GM21528 (cell line): ENCODE data around the gene EFCAB14.
"Not testable (repeated sequence)": the region's sequence is repeated elsewhere in the genome, so short reads cannot be mapped to it uniquely, and the experiment has no call there.

Experiments used
- ATAC-seq: cut with Tn5 transposase; IDR thresholded peaks from one replicate; pipeline ENCODE4 v1.9.1; 2021; ENCODE audit warnings: mild to moderate bottlenecking, moderate library complexity; ENCODE audit not compliant: unreplicated experiment, low FRiP score

Gene EFCAB14, protein sequence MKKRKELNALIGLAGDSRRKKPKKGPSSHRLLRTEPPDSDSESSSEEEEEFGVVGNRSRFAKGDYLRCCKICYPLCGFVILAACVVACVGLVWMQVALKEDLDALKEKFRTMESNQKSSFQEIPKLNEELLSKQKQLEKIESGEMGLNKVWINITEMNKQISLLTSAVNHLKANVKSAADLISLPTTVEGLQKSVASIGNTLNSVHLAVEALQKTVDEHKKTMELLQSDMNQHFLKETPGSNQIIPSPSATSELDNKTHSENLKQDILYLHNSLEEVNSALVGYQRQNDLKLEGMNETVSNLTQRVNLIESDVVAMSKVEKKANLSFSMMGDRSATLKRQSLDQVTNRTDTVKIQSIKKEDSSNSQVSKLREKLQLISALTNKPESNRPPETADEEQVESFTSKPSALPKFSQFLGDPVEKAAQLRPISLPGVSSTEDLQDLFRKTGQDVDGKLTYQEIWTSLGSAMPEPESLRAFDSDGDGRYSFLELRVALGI

DNA sequence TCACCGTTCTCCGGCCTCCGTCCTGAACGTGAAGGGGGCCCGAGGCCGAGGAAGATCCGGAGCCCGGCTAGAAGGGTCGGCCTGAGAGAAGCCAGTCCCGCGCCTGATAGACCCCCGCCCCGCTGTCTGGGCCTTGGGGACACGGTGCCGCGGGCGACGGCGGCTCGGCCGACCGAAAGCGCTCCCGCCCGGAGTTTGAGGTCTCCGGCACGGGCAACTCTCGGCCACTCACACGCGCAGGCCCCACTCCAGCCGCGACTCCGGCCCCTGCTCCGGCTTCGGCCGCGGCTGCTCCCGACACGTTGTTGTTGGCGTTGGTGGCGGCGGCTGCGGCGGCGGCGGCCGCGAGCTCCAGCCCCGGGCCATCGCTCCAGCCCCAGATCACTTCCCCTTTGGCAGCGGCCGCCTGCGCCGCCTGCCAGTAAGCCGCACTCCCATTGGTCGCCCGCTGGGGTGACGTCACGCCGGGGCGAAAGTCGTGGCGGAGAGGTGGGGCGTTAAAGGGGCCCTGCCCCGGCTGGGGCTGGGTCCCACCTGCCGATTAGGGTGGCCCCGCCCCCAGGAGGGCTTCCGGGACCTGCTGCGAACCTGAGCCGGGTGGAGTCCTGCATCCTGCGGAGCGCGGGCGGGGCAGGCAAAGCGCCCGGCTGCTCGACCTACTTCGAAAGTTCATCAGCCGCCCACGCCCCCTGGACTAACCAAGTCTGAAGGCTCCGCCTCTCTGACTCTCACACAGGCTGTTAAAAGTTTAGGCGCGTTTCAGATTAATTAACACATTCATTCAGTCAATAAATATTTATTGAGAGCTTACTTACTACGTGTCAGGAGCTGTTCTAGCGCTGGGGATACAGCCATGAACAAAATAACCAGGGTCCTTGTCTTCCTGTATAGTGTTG is at the start of gene EFCAB14:
EFCAB14 (minus strand) TSS at position 388 of the 896 bp plus-strand sequence. CDS start 1,027 bp downstream, outside the sequence.
- peak; percentile 97 for ATAC-seq

DNA sequence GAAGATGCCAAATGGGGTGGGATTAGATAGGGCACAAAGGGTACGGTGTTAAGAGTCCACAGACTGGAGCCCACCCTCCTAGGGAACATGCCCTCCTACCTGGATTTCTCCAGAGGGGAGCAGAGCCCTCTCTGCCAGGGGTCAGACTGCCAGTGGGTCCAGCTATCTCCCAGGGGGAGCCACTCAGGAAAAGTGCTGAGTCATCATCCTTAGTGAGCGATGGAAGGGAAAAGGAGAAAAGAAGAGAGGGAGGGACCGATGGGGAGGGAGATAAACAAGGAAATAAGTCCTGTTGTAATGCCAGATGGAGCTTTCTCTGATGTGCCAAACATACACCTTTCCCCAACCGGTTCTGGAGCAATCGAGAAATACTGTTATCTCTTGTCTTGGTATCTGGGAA is 49.5 kb upstream of the EFCAB14 start:
- no peak for ATAC-seq

DNA sequence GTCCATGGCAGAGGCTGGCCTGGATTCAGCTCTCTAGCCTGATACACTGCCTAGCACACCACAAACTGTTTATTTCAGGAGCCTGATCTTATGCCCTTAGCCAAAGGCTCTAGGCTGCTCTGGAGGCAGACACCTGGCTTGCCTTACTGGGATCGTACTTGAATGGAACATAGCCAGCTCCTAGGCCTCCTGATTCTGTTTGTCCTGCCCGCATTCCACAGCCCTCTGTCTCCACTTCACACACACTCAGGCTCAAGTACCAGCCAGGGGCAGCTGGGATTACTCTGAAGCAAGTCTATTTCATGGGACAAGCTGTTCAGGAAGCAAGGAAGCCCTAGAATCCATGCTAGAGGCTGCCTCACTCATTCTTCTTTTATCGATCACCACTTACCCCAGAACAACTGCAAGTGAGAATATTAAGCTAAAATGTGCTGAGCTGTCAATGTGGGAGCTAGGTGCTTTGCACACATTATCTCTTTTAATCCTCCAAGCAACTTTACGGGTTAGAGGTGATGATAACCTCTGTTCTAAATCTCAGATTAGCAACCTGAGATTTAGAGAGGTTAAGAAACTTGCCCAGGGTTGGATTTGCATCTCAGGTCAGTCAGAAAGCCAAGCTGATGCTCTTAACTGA is 48.9 kb upstream of the EFCAB14 start:
- no peak for ATAC-seq

DNA sequence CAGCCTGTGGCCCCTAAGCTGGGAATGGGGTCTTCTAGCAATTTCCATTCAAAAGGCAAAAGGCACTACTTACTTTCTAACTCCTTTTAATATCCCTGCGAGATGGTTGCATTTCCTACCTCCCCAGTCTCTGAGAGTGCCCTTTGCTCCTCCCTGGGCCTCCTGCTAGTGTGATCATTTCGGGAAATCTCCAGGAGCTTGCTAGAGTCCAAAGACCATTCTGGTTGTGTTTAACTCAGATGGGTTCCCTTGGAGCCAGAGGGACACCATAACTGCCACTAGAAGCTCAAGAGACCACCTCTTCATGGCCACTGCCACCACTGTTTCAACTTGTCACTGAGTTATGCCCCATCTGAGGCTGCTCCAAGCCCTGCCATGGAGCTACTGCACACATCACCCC is 45.5 kb upstream of the EFCAB14 start:
- ATAC-seq = no peak

DNA sequence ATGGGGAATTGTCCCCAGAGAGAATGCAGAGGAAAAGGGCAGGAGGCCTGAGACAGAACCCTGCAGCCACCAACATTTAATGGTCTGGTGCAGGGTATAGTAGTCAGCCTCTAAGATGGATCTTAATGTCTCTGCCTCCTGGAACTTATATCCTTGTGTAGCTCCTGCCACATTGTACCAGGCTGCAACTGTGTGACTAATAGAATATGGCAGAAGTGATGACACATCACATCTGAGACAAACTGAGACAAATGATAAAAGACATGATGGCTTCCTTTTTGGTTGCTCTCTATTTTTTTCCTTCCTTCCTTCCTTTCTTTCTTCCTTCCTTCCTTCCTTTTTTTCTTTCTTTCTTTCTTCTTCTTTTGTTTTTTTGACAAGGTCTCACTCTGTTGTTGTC is 42.8 kb upstream of the EFCAB14 start:
- no peak for ATAC-seq

DNA sequence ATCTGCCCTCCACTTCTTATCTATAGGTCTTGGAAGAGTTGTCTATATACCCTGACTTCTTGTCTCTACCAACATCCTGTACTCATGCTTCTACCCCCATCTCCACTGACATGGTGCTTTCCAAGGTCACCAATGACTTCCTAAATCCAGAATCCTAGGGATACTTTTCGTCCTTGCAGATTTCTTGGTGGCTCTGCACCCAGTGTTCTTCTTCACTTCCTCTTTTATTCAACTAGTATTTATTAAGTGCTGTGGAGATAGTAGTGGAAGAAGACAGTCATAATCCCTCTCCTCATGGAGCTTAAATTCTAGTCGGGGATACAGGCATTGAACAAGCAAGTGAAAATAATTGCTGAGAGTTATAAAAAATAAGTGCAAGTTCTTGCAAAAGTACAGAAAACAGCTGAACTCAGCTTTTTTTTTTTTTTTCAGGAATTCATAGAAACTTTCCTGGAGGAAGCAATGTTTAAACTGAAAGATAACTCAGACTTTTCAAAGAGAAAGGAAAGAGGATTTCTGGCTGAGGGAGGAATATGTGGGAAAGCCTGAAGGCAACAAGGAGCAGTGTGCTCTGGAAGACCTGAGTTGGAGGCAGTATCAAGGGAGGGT is 41.7 kb upstream of the EFCAB14 start:
- no peak for ATAC-seq

DNA sequence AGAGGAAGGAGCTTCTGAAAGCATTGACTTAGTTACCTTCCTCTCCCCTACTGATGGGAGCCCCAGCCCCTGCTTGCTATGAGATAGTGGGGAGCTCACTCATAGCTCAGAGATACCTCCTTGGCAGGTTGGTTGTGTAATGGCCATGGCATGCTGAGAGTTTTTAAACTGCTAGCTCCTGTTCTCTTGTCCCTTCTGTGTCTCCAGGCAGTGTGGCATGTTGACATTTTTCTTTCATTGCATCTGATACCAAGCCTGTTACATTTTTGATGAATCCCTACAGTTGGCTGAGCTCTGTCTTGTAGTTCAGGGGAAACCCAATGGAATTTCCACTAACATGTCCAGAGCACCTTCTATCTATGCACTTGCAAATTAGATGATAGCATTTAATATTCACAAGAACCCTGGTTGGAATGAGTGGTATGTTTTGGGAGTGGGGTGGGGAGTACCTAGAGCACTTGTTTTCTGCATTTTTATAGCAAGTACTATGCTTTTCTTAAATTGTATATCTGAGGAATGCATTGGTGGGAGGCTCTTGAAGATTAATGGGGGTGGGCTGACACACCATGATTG is 39.1 kb upstream of the EFCAB14 start:
- no peak for ATAC-seq

DNA sequence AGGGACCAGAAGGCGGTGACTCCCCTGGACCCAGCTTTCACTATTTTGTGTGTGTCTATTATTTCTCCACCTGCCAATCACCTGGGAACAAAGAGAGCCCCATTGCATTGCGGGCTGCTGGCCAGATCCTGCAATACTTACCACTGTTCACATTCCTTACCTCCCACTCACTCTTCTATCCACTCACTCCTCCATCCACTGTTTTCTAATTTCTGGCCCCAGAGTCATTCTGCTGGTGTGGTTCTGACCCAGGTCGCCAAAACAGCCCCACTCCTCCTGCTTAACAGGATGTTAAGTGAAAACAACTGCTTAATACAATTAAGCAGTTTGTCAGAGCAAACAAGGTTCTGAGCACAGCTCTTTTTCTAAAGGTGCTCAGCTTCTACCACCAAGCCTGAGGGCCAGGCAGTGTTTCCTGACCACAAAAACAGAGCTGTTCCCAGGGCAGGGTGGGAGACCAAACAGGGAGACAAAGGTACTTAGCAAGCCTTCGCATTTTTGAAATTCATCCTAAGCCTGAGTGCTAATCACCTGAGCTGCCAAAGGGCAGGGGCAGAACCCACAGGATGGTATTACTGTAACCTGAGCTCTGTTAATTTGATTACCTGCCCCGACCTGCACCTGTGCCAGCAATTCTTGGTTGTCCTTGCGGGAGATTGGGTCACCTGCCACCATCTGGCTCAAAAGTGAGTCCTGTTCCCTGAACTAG is 38.5 kb upstream of the EFCAB14 start:
- no peak for ATAC-seq

DNA sequence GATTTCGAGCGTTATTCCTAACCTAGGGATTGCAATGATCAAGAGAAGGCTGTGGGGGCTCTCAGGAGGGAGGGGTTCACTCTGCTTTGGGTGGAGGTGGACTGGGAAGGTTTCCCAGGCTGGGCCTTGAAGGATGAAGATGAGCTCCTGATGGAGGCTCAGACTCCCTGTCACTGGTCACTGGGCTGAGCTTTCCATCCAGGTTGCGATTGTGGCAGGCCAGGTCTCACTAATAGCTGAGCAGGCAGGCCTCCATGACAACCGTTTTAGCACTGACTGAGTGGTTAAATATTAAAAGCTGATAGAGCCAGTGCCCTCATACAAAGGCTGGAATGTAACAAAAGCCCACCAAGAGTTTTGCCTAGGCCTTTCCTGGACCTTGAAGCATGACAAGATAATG is 36.2 kb upstream of the EFCAB14 start:
- no peak for ATAC-seq

DNA sequence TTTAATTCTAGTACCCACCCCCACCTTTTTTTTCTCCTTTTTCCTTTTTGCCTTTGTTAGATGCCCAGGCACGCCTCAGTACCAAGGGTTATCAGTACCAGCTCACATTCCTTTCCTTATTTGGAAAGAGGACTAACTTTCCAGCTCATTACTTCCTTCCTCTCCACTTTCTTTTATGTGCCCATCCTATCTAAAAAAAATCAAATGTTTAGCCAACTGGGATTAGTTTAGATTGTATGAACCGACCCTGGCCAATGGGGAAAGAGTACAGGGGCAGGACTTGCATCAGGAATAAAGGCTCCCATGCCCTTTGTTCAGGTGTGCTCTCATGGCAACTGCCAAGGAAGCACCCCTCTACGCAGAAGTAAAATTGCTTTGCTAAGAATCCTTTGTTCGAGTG is 35.8 kb upstream of the EFCAB14 start:
- not testable (repeated sequence) for ATAC-seq

DNA sequence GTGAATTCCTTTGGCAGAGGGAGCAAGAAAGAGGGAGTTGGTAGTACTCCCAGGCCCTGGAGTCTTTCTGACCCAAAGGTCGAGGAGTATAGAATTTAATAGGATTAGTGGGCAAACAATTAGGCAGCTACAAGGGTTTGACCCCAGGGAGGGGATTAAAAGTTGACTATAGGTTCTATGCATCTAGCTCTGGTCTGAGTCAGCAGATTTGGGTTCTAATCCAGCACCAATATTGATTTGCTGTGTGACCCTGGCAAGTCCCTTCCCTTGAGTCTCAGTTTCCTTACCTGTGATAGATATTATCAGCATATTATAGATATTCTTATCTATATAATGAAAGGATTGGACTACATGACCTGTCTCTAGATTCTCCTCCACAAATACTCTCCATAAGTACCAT is 35.1 kb upstream of the EFCAB14 start:
- ATAC-seq = no peak

DNA sequence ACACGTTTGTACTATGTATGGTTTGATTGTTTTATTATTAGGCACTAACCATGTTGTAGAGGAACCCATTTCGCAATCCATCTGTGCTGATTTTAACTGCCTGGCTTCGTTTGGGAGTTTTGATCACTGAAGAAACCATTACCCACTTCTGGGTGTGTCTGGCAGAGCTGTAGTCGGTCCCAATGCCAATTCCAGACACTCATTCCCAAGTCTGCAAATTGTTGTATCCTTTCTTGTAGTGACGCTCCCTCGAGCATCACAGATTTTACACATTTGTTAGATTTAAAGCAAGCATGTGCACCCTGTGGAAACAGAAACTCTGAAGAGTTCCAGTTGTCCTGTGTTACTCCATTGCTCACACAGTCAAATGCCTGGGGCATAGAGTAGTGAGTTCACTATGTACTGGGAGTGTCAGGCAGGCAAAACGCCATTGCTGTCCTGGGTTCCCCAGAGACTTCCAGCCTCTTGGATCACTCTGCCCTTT is 31.0 kb upstream of the EFCAB14 start:
- no peak for ATAC-seq

DNA sequence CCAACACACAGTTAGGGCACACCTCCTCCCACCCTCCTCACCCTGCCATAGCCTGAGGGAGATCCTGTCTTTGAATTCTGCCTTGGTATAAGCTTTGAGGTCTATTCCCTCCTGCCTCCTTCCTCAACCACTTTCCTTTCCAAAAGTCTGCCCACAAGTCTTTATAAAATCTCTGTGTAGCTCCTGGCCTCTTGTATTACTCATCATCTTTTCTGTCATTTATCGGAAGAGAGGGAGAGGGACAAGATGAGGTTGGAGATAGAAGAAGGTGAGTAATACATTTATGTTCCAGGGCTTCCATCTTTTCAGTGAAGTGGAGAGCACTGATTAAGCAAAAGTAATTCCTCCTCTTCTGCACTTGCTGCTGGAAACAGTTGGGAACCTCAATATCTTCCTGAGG is 30.5 kb upstream of the EFCAB14 start:
- ATAC-seq = no peak

DNA sequence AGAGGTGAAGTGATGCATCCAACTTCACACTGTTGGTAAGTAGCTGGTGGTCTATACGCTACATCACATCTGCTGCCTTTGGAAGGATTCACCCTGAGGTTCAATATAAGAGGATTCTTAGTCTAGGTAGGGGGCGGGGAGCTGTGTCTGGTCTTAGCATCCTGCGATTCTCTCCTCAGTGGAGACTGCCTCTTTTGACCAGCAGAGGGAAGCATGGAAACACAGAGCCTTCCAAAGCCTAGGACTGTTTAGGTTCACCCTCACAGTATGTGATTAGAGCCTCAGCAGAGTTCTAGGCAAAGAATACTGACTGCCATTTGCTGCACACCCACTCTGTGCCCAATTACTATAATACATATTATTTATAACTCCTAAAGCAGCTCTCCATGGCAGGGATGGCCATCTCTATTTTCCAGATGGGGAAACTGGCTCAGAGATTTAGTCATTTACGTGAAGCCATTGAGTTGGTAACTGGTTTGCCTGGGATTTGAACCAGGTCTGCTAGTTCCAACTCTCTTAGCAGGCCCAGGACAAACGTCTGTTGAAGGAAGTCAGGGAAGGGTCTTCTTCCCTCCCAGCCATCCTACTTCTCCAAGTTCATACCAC is 28.9 kb upstream of the EFCAB14 start:
- ATAC-seq = no peak

DNA sequence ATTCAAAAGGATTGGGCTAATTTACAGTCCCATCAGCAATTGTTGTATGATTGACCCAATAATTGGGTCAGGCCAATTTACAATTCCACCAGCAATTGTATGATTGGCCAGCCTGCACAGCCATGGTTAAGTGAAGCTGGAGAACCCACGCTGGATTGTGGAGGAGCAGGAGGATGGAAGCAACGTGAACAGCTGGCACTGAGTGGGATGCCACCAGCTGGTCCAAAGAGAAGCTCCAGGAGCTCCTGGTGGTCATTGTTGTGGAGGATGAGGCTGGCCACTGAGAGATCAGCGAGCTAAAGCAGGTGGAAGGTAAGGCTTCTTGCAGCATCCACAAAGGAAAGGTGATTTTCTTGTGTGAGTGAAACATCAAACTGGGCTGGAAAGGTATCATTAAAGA is 23.2 kb upstream of the EFCAB14 start:
- ATAC-seq = no peak

DNA sequence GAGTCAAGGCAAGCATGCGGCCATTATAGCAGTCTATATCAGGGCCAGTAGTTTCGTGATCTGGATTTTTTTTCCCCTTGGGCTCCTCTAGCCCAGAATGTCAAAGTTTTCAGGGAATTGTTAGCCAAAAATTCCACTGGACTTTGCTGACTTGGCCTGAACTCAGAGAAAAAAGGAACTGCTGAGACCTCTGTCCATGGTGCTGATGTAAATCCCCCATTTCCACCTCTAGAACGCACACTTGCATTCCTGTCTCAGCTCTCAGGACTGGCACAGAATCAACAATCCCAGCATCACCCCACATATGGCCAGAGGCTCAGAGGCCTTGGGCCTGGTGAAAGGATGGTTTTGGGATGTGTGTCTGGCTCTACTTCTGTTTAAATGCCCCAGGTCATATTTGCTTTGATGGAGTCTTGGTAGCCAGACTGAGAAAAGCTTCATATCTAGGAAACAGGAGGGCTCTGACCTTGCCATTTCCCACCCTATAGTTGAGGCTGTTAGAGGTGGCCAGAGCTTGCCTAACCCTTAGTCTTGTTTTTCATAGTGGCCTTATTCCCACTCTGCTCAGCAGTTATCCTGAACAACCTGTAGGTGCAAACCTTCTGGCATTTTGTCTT is 16.9 kb upstream of the EFCAB14 start:
- no peak for ATAC-seq

DNA sequence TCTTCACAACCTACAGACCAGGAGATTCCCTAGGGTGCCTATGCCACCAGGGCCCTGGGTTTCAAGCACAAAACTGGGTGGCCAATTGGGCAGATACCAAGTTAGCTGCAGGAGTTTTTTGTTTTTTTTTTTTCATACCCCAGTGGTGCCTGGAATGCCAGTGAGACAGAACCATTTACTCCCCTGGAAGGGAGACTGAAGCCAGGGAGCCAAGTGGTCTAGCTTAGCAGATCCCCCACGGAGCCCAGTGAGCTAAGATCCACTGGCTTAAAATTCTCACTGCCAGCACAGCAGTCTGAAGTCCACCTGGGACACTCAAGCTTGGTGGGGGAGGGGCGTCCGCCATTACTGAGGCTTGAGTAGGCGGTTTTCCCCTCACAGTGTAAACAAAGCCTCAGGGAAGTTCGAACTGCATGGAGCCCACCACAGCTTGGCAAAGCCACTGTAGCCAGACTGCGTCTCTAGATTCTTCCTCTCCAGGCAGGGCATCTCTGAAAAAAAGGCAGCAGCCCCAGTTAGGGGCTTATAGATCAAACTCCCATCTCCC is 9.5 kb upstream of the EFCAB14 start:
- not testable (repeated sequence) for ATAC-seq

DNA sequence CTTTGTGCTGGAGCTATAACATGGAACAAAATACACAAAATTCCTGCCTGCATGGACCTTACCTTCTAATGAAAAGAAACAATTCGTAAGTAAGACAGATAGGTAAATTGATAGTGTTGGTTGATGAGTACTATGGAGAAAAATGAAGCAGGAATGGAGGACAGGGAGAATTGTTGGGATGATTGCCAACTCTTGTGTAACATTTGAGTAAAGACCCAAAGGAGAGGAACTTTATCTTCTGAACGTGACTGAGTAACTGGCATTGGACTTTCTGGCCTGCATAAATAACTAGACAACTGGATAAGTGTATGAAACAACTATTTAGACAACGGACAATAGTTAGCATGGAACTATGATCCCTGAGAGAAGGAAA is 6.8 kb upstream of the EFCAB14 start:
- no peak for ATAC-seq
